Measurements from ENCODE around the gene BRSK1.

Gene BRSK1

GRCh38 chr19:55275851-55276719 lies 7.7 kb upstream of the BRSK1 start:
- no peak for DNase-seq

DNA sequence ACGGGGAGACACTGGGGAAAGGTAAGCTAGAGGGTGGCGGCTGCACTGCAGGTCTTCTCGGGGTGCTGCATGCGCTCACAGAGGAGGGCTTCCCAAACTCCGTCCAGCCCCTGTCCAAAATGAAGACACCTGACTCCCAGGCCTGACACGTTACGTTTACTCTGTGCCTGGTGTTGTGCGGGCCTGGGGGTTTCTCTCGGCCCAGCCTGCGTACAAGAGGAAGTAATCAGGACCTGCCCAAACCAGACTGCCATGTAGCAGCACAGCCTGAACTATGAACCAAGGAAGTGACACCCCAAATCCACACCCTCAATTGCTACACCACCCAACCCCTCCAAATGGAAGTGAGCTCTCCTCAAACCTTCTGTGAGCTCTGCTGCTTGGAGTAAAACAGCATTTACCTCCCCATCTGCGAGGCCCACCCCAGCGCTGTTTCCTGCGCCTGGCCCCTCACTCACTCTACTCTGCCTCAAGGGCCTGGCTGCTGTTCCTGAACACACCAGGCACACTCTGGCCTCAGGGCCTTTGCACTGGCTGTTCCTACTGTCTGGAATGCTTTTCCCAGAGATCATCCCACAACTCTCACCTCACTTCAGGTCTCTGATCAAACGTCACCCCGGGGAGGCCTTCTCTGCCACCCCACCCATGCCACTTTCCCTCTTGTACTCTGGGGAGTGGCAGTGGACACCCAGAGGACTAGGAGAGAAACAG lies 6.9 kb upstream of the BRSK1 start:
- DNase-seq: no peak

GRCh38 chr19:55277494-55277893 lies 6.3 kb upstream of the BRSK1 start:
- DNase-seq: no peak

DNA sequence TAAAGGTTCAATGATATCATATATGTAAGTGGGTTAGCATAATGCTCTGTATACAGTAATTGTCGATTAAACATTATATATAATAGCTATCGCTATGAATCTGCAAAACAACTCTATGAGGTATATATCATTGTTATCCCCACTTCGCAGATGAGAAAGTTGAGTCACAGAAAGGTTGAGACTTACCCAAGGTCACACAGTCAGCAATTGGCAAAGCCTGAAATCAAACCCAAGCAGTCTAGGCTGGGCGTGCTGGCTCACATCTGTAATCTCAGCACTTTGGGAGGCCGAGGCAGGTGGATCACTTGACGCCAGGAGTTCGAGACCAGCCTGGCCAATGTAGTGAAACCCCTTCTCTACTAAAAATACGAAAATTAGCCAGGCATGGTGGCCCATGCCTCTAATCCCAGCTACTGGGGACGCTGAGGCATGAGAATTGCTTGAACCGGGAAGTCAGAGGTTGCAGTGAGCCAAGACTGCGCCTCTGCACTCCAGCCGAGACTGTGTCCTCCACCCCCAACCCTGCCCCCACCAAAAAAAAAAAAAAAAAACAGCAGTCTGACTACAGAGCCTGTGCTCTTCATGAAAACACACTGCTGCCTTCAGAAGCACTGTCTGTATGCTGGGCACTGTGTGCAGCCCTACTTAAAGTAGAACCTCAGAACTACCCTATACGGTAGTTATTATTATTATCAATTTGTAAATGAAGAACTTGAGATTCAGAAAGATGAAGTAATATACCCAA lies 5.2 kb upstream of the BRSK1 start:
- no peak for DNase-seq

- DNase-seq: no peak
Observed at GRCh38 chr19:55279340-55279739, 4.5 kb upstream of the BRSK1 start.

GRCh38 chr19:55279770-55280643 lies 3.8 kb upstream of the BRSK1 start, which contains the start of gene HSPBP1:
Gene HSPBP1, minus strand, starts transcription at chr19:55280110. Its CDS starts 502 bp downstream, at chr19:55279608.
- peak; percentile 88 for DNase-seq

- no peak for DNase-seq
Observed at GRCh38 chr19:55284405-55285058, 735 bp downstream of the BRSK1 start.

DNA sequence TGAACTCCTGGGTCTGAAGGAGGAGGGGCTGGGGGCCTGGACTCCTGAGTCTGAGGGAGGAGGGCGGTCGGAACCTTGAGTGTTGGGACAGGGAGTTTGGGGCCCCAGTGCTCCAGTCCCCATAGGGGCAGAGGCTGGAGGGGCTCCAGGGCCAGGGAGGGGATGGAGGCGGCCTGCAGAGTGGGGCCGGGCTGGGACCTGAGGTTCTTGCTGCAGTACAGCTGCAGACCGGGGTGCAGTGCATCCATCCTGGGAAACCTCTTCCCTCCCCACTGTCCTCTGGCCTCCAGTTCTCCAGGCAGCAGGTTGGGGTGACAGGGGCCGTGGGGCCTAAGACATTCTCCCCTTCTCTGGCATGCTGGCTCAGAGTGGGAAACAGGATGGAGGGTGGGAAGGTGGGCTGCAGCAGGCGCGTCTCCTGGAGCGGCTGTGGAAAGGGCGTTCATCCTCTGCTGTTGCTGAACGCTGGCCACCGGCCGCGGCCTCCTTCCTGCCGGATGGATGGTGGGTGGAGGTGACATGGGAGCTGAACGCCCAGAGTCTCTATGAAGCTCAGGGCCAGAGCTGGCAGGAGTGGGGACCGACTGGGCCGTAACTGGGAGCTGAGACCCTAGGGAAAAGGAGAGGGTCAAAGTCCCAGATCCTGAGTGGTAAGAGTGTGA lies 1.6 kb downstream of the BRSK1 start:
- no peak for DNase-seq

DNA sequence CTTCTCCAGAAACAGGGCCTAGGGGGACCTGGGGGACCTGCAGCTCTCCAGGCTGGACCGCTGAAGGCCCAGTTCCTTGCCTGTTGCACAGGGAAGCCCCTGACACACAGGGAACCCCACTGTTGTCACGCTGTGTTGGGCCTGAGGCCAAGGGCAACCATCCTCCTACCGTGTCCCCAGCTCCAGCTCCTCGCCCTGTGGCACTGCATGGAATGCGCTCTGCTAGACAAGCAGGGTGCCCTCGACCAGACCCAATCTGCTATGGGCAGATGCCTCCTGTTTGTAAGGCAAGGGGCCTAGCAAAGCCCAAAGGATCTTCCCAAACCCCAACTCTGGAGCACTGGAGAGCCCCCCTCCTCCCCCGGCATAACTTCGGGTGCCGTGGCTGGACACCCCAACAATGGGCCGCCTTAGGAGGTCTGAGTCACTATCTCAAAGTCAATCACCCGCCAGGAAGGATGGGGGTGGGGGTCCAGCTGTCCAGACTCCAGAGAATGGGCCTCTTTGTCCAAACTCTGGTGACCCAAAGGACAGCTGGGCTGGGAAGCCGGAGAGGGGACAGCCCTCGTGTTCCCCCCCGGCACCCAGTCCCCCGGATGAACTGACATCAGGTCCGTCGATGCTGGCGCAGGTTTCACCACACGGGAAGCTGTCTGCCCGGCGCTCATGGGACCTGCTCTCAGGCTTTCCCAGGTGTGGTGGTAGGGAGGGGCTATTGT lies 3.7 kb downstream of the BRSK1 start:
- DNase-seq: no peak

GRCh38 chr19:55289117-55289796 lies 5.5 kb downstream of the BRSK1 start:
- DNase-seq: no peak

DNA sequence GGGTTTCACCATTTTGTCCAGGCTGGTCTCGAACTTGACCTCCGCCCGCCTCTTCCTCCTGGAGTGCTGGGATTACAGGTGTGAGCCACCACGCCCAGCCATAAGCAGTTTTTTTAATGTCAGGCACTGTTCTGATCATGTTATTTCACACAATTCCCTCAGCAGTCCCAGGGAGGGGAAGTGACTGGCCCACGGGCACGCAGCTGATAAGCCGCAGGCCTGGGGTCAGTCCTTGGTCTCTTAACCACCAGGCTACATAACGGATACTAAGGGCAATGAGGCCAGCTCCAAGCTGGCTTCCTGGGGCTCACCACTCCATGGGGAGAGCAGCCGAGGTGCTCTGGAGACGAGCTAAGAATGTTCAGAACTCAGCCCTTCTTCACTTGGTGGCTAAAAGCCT lies 13.5 kb downstream of the BRSK1 start:
- no peak for DNase-seq

GRCh38 chr19:55299991-55300390 lies 16.2 kb downstream of the BRSK1 start:
- DNase-seq: no peak

DNA sequence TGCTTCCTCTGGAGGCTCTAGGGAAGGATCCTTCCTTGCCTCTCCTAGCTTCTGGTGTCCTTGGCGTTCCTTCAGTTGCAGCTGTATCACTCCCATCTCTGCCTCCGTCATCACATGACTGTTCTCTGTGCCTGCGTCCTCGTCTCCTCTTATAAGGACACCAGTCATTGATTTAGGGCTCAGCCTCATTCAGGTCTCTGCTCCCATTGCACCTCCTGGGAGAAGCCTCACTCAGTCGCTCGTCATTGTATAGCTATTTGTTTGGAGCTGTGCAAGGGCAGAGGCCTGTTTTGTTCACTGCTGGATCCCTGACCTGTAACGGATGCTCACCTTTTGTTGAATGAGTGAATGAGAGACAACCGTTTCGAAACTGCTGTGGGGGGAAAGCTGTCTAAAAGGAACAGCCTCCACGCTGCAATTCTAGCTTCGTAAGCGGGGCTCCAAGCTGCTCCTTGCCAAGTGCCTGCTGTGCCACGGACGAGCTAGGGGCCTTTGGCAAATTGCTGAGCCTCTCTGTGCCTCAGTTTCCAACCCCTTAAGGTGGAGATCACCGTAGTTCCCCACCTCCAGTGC lies 17.2 kb downstream of the BRSK1 start:
- DNase-seq: no peak

DNA sequence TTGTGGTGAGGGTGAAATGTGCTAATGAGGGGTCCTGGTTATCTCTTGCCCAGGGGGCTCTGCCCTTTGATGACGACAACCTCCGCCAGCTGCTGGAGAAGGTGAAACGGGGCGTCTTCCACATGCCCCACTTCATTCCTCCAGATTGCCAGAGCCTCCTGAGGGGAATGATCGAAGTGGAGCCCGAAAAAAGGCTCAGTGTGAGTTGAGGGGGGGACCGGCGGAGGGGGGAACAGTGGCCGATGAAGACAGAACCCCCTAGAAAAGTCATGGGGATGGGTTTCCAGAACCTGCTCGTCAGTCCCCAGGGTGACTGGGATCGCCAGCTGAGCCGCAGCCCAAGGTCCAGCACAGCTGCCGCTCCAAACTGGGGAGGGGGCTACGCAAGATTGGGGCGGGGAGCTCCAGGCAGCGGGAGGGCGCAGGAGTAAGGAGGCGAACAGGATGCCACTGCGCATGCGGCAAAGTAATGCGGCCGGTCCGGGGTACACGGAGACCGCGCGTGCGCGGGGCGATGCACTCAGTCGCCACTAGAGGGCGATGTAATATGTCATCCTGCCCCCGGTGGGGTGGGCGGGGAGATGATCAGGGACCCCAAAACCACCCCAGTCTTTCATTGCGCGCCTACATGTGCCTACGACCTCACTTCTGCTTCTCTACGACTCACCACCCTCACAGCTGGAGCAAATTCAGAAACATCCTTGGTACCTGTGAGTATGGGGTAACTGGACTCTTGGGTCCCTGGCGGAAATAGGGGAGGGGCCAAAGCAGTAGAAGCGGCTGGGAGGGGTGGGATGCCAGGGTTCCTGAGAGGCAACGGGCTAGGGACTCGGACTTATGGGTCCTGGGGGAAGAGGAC lies 17.9 kb downstream of the BRSK1 start:
- DNase-seq: peak; percentile 14

DNA sequence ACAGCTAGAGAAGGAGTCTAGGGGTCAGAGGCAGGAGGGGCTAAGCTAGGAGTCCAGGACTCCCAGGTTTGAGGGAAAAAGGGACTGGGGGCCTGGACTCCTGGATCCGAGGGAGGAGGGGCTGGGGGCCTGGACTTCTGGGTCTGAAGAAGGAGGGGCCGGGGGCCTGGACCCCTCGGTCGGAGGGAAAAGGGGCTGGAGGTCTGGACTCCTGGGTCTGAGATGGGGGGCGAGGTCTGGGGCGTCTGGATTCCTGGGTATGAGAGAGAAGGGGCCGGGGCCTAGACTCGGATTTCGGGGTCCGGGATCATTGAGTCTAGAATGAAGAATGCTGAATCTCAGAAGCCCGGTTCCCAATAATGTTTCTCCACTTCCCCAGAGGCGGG lies 18.5 kb downstream of the BRSK1 start:
- DNase-seq: no peak

- no peak for DNase-seq
Observed at GRCh38 chr19:55303477-55303876, 19.7 kb downstream of the BRSK1 start.

GRCh38 chr19:55304279-55304978 lies 20.6 kb downstream of the BRSK1 start:
- DNase-seq: no peak

- DNase-seq: no peak
Observed at GRCh38 chr19:55304980-55305379, 21.2 kb downstream of the BRSK1 start.

All from NCI-H2107 (cell line).